GM12801 (cell line): ENCODE data around the gene RAMP1.

Source experiments
- TF ChIP-seq, protein P1 (sequence below): IDR thresholded peaks from one replicate; pipeline ENCODE4 v1.5.1; 2011; ENCODE audit warnings: control low read depth; ENCODE audit not compliant: insufficient read length; ENCODE audit errors: extremely low read depth

The RAMP1 gene

DNA sequence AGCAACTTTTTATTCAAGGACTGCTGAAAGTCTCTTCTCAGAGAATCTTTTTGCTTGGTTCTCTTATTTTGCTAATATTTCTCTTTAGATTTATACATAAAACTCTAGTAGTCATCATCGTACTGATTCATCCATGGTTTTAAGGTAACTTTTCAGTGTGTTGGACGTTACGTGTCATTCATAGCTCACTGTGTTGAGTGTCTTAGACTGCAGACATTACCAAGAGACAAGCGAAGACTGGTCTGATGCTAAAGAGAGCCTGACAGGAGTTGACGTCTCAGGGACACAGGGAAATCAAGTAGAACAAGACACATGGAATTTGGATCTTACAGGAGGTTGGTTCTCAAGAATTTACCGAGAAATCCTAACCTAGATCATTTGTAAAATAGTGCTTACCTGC lies 35.3 kb upstream of the RAMP1 start:
- TF ChIP-seq, protein P1, sequence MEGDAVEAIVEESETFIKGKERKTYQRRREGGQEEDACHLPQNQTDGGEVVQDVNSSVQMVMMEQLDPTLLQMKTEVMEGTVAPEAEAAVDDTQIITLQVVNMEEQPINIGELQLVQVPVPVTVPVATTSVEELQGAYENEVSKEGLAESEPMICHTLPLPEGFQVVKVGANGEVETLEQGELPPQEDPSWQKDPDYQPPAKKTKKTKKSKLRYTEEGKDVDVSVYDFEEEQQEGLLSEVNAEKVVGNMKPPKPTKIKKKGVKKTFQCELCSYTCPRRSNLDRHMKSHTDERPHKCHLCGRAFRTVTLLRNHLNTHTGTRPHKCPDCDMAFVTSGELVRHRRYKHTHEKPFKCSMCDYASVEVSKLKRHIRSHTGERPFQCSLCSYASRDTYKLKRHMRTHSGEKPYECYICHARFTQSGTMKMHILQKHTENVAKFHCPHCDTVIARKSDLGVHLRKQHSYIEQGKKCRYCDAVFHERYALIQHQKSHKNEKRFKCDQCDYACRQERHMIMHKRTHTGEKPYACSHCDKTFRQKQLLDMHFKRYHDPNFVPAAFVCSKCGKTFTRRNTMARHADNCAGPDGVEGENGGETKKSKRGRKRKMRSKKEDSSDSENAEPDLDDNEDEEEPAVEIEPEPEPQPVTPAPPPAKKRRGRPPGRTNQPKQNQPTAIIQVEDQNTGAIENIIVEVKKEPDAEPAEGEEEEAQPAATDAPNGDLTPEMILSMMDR = no peak

DNA sequence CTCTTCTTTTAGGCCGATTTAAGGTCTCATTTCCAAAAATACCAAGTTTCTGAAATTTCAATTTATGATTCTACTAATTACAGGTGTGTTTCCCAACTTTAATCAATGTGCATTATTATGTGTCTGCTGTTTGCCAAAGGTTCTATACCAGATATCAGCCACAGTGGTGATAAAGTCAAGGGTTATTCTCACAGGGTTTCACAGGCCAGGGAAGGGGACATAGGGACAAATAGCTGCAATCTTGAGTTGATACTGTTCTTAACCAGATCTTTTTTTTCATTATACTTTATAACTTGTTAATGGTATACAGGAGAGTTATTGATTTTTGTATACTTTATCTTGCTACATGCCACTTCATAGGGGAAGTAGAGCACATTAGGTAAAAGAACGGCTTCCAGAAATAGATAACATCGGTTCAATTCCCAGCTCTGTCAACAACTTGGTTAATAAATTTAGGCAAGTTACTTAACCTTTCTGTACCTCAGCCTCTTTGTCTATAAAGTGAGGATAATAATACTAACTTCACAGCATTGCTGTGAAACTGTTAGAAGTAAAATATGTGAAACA lies 31.9 kb upstream of the RAMP1 start:
- TF ChIP-seq, protein P1 = no peak

DNA sequence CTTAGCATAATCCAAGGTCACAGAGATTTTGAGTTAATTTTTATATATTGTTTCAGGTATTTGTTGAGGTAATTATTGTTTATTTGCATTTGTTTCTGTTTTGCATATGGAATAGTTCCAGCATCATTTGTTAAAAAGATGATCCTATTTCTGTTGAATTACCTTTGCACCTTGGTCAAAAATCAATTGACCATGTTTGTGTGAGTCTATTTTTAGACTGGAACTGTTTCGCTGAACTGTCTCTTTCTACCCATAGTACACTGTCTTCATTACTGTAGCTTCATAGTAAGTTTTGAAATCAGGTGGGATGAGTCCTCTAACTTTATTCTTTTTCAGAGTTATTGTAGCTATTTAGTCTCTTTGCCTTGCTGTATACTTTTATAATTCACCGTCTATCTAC lies 28.9 kb upstream of the RAMP1 start:
- TF ChIP-seq, protein P1 = no peak

DNA sequence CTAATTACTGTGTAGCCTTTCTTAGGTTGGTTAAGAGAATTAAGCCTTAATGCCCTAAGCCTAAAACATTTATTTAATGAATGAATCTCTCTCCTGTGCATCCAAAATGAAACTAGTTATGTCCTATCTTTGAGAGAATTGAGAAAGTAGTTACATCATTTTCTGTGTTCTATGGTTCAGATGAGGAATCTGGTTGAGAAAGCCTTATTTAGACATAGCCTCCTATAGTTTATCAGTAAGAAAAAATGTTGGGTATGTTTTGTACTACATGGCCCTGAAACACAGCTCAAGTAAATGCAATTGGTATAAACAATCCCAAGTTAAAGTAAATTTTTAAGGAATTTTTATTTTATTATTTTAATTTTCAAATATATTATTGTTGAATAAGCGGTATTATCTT lies 25.9 kb upstream of the RAMP1 start:
- TF ChIP-seq, protein P1 = no peak

DNA sequence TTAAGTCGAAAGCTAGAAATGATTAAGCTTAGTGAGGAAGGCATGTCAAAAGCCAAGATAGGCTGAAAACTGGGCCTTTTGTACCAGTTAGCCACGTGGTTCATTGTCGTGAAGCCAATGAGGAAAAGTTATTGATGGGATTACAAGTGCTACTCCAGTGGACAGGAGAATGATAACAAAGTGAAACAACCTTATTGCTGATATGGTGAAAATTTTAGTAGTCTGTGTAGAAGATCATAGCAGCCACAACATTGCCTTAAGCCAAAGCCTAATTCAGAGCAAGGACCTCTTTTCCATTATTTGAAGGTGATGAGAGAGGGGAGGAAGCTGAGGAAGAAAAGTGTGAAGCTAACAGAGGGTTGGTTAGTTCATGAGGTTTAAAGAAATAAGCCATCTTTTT lies 24.1 kb upstream of the RAMP1 start:
- TF ChIP-seq, protein P1 = no peak

DNA sequence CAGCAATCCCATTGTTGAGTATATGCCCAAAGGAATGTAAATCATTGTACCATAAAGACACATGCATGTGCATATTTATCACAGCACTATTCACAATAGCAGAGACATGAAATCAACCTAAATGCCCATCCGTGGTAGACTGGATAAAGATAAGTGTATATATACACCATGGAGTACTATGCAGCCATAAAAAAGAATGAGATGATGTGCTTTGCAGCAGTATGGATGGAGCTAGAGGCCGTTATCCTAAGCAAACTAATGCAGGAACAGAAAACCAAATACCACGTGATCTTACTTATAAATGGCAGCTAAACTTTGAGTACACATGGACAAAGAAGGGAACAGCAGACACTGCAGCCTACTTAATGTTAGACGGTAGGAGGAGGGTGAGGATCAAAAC lies 18.4 kb upstream of the RAMP1 start:
- TF ChIP-seq, protein P1 = no peak

DNA sequence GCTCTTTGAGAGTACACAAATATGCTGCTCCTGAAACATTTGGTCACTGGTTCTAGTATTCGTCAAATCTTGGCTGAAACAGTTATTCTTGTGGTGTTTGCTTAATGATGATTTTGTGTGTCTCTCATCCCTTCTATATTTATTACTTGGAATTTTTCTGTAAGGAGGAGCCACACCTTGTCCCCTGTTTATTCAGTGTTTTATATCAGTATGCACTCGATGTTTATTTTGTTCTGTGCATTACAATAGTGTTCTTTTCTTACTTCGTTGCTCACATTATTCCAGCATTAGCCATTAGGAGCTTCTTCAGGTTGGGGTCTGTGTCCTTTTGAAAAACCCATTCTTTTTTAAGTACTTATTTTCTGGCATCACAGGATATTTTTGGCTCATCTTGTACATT lies 5.1 kb upstream of the RAMP1 start:
- TF ChIP-seq, protein P1 = no peak
